Neuronal stem cell (in vitro differentiated cells): ENCODE results near the gene UTP20.

Experiments
- DNase-seq: peaks from one replicate; pipeline ENCODE4 v3.0.0-alpha.2; 2013; ENCODE audit warnings: low spot score
- H2AFZ ChIP-seq: one replicate; pipeline ENCODE4 v1.6.1; 2013; ENCODE audit warnings: mild to moderate bottlenecking, low read length, inconsistent platforms
- H2AK5ac ChIP-seq: 2 replicates; pipeline ENCODE4 v1.6.1; 2013; ENCODE audit warnings: low read depth, mild to moderate bottlenecking, inconsistent platforms, low read length, moderate library complexity, mixed read lengths
- H2BK120ac ChIP-seq: 2 replicates; pipeline ENCODE4 v1.6.1; 2013; ENCODE audit warnings: low read depth, mild to moderate bottlenecking, inconsistent platforms, low read length, moderate library complexity, mixed read lengths
- H2BK12ac ChIP-seq: one replicate; pipeline ENCODE4 v1.6.1; 2013; ENCODE audit warnings: low read length, inconsistent platforms
- H2BK15ac ChIP-seq: 2 replicates; pipeline ENCODE4 v1.6.1; 2013; ENCODE audit warnings: mild to moderate bottlenecking, low read length, inconsistent platforms, mixed read lengths
- H2BK5ac ChIP-seq: one replicate; pipeline ENCODE4 v1.6.1; 2013; ENCODE audit warnings: inconsistent platforms, mild to moderate bottlenecking, low read length, moderate library complexity
- H3K14ac ChIP-seq: one replicate; pipeline ENCODE4 v1.6.1; 2013; ENCODE audit warnings: low read length, inconsistent platforms
- H3K18ac ChIP-seq: 2 replicates; pipeline ENCODE4 v1.6.1; 2013; ENCODE audit warnings: low read length, inconsistent platforms
- H3K23ac ChIP-seq: 2 replicates; pipeline ENCODE4 v1.6.1; 2013; ENCODE audit warnings: low read depth, mild to moderate bottlenecking, mixed read lengths, low read length, inconsistent platforms; ENCODE audit not compliant: poor library complexity
- H3K27ac ChIP-seq: replicated peaks from 3 replicates; pipeline ENCODE4 v1.5.1; 2013; ENCODE audit warnings: low read length, inconsistent platforms
- H3K27me3 ChIP-seq, 3 experiments: 2 replicates each; pipeline ENCODE4 v1.6.1; 2013; ENCODE audit warnings: low read length in 3 of 3, mild to moderate bottlenecking in 2 of 3, inconsistent platforms in 1 of 3, low read depth in 1 of 3, mixed read lengths in 1 of 3, moderate library complexity in 1 of 3; ENCODE audit not compliant: control insufficient read depth in 3 of 3, insufficient read depth in 3 of 3
- H3K36me3 ChIP-seq, 2 donors: replicated peaks in 1 of 2; 2 replicates each; pipeline ENCODE4 v1.6.1; 2013; ENCODE audit warnings: low read length in 2 of 2; ENCODE audit not compliant: control insufficient read depth in 2 of 2, insufficient read depth in 2 of 2
- H3K4ac ChIP-seq: 2 replicates; pipeline ENCODE4 v1.6.1; 2013; ENCODE audit warnings: inconsistent platforms, mild to moderate bottlenecking, low read length, moderate library complexity
- H3K4me1 ChIP-seq, 2 donors: 1 replicate in 1 of 2; 2 replicates in 1 of 2; pipeline ENCODE4 v1.6.1; 2013; ENCODE audit warnings: low read length in 2 of 2, low read depth in 1 of 2; ENCODE audit not compliant: control insufficient read depth in 2 of 2, insufficient read depth in 1 of 2
- H3K4me2 ChIP-seq: one replicate; pipeline ENCODE4 v1.6.1; 2013; ENCODE audit warnings: mild to moderate bottlenecking, low read length, inconsistent platforms; ENCODE audit not compliant: insufficient read depth, poor library complexity, severe bottlenecking
- H3K4me3 ChIP-seq, 2 donors: 2 replicates each; pipeline ENCODE4 v1.5.1; 2013; ENCODE audit warnings: low read length in 2 of 2, mild to moderate bottlenecking in 2 of 2, inconsistent platforms in 1 of 2, moderate library complexity in 1 of 2
- H3K79me1 ChIP-seq: one replicate; pipeline ENCODE4 v1.6.1; 2013; ENCODE audit warnings: low read depth, mild to moderate bottlenecking, inconsistent platforms, low read length, moderate library complexity
- H3K9ac ChIP-seq: one replicate; pipeline ENCODE4 v1.6.1; 2013; ENCODE audit warnings: mild to moderate bottlenecking, low read depth, low read length, inconsistent platforms; ENCODE audit not compliant: poor library complexity
- H3K9me3 ChIP-seq, 2 donors: replicated peaks in 1 of 2; 2 replicates each; pipeline versions ENCODE3 to v1.6.1; 2013; ENCODE audit warnings: low read length in 2 of 2, mild to moderate bottlenecking in 2 of 2, inconsistent platforms in 1 of 2, low read depth in 1 of 2, mixed read lengths in 1 of 2, moderate library complexity in 1 of 2; ENCODE audit not compliant: control insufficient read depth in 2 of 2, insufficient read depth in 1 of 2
- H4K8ac ChIP-seq: one replicate; pipeline ENCODE4 v1.6.1; 2013; ENCODE audit warnings: low read depth, mild to moderate bottlenecking, inconsistent platforms, low read length, moderate library complexity
- H4K91ac ChIP-seq: one replicate; pipeline ENCODE4 v1.6.1; 2013; ENCODE audit warnings: low read length, low read depth, mild to moderate bottlenecking, inconsistent platforms; ENCODE audit not compliant: poor library complexity
- WGBS, 2 donors: extraction: QIAGEN DNeasy Blood & Tissue Kit; methylation state at CpG; one replicate each; pipeline ENCODE4 v1.1.7; 2013; ENCODE audit warnings: missing lambda C conversion rate in 2 of 2, mixed read lengths in 1 of 2; ENCODE audit not compliant: insufficient read length in 2 of 2, insufficient replicate concordance in 1 of 2; ENCODE audit errors: extremely low coverage in 2 of 2; 5-methylcytosine and 5-hydroxymethylcytosine counted together

UTP20 gene

GRCh38 chr12:101299346-101299745 lies 19.4 kb downstream of the UTP20 start:
- H3K27me3 ChIP-seq = no peaks in the 10 kb centered on the region
- no peak overlapping the region for H3K18ac ChIP-seq
- no peak overlapping the region for H3K4me2 ChIP-seq
- H4K91ac ChIP-seq = no peak overlapping the region
- no peak overlapping the region for H3K23ac ChIP-seq
- no peak overlapping the region for H3K4ac ChIP-seq
- H2BK12ac ChIP-seq = no peak overlapping the region
- peaks cover 2% of the 10 kb centered on the region for H3K79me1 ChIP-seq
- H3K36me3 ChIP-seq = peaks cover 7 to 96% of the 10 kb centered on the region in 2 donors
- no peak overlapping the region for H2AFZ ChIP-seq
- H3K9me3 ChIP-seq = no peaks in the 10 kb centered on the region
- no peak overlapping the region for H2BK120ac ChIP-seq
- no CpG with 5 or more reads among the region's 2 CpGs for WGBS, 2 donors
- no peak overlapping the region for H2AK5ac ChIP-seq
- H3K9ac ChIP-seq = no peak overlapping the region
- no peak overlapping the region for H3K14ac ChIP-seq
- no peak overlapping the region for H4K8ac ChIP-seq
- H3K4me3 ChIP-seq = no peak overlapping the region
- H3K27ac ChIP-seq = no peak overlapping the region
- no peak overlapping the region for H2BK5ac ChIP-seq
- no peaks in the 10 kb centered on the region for H3K4me1 ChIP-seq
- DNase-seq = no peak
- no peak overlapping the region for H2BK15ac ChIP-seq

GRCh38 chr12:101299931-101300330 lies 20.0 kb downstream of the UTP20 start:
- no peak overlapping the region for H3K4me3 ChIP-seq
- H3K14ac ChIP-seq = no peak overlapping the region
- no peak overlapping the region for H2BK120ac ChIP-seq
- H2BK12ac ChIP-seq = no peak overlapping the region
- no peak overlapping the region for H3K27ac ChIP-seq
- H4K91ac ChIP-seq = no peak overlapping the region
- H2AK5ac ChIP-seq = no peak overlapping the region
- no peak overlapping the region for H2BK5ac ChIP-seq
- no peak overlapping the region for H4K8ac ChIP-seq
- H3K18ac ChIP-seq = no peak overlapping the region
- no peak overlapping the region for H3K23ac ChIP-seq
- H2BK15ac ChIP-seq = no peak overlapping the region
- peaks cover 2% of the 10 kb centered on the region for H3K79me1 ChIP-seq
- no peak overlapping the region for H2AFZ ChIP-seq
- no peaks in the 10 kb centered on the region for H3K4me1 ChIP-seq
- H3K27me3 ChIP-seq = no peaks in the 10 kb centered on the region
- H3K4me2 ChIP-seq = no peak overlapping the region
- H3K9ac ChIP-seq = no peak overlapping the region
- H3K9me3 ChIP-seq = no peaks in the 10 kb centered on the region
- peaks cover 8 to 96% of the 10 kb centered on the region in 2 donors for H3K36me3 ChIP-seq
- no CpG with 5 or more reads among the region's 3 CpGs for WGBS, 2 donors
- H3K4ac ChIP-seq = no peak overlapping the region
- DNase-seq = no peak

GRCh38 chr12:101302741-101303140 lies 22.8 kb downstream of the UTP20 start:
- Histone ChIP-seq H3K18ac (no peak overlapping the region), H3K27me3 (no peaks in the 10 kb centered on the region), H3K4me2 (no peak overlapping the region), H3K4me3 (no peak overlapping the region), H3K36me3 (peaks cover 6 to 97% of the 10 kb centered on the region in 2 donors), H3K27ac (no peak overlapping the region), H4K8ac (no peak overlapping the region), H2AK5ac (no peak overlapping the region), H3K23ac (no peak overlapping the region), H2BK120ac (no peak overlapping the region), H3K4me1 (no peaks in the 10 kb centered on the region), H3K9ac (no peak overlapping the region), H3K9me3 (no peaks in the 10 kb centered on the region), H4K91ac (no peak overlapping the region), H2BK12ac (no peak overlapping the region), H3K14ac (no peak overlapping the region), H2BK5ac (no peak overlapping the region), H2BK15ac (no peak overlapping the region), H2AFZ (no peak overlapping the region), H3K4ac (no peak overlapping the region), H3K79me1 (no peaks in the 10 kb centered on the region)
- DNase-seq = no peak
- WGBS, 2 donors = 100% methylated on average over 2 of the region's 4 CpGs; no CpG with 5 or more reads in 1 of the 2 donors

GRCh38 chr12:101305226-101305779 lies 25.4 kb downstream of the UTP20 start:
- no peaks in the 10 kb centered on the region for H3K27me3 ChIP-seq
- peaks cover 3 to 94% of the 10 kb centered on the region in 2 donors for H3K36me3 ChIP-seq
- H2BK5ac ChIP-seq = no peak overlapping the region

More at GRCh38 chr12:101305226-101305779, 25.4 kb downstream of the UTP20 start:
- Histone ChIP-seq H4K8ac (no peak overlapping the region), H3K4ac (no peak overlapping the region), H2BK120ac (no peak overlapping the region), H3K4me1 (no peaks in the 10 kb centered on the region), H3K14ac (no peak overlapping the region), H3K27ac (no peak overlapping the region), H3K23ac (no peak overlapping the region), H3K4me2 (no peak overlapping the region), H3K9me3 (no peaks in the 10 kb centered on the region), H2AK5ac (no peak overlapping the region), H4K91ac (no peak overlapping the region), H3K79me1 (no peaks in the 10 kb centered on the region), H3K9ac (no peak overlapping the region), H3K4me3 (no peak overlapping the region), H2BK12ac (no peak overlapping the region), H2AFZ (no peak overlapping the region), H3K18ac (no peak overlapping the region), H2BK15ac (no peak overlapping the region)
- no CpG with 5 or more reads among the region's 2 CpGs for WGBS, 2 donors
- DNase-seq = no peak
